Occipital lobe (tissue), 2 donors: Measurements from ENCODE around the gene TM4SF1. TPM values are rescaled to one million over a fixed set of nuclear protein-coding genes. Genes with fewer than 3 reads are reported as not detected.
"Not testable (repeated sequence)": the region's sequence is repeated elsewhere in the genome, so short reads cannot be mapped to it uniquely, and the experiment has no call there.

Source experiments
- DNase-seq: peaks from one replicate; lab custom pipeline; 2025; lab: John Stamatoyannopoulos, UW
- total RNA-seq: library from RNA; depleted of rRNA; stranded (reverse); fragments of >200 nt; gene quantifications from one replicate; pipeline ENCODE4 v1.2.3, GENCODE V29; 2014

TM4SF1 gene
- total RNA-seq, 1 donor from 2014 or later = 18.2 TPM

GRCh38 chr3:149343951-149344350 is 33.5 kb downstream of the TM4SF1 start:
- DNase-seq = no peak

GRCh38 chr3:149342413-149343380 is 34.8 kb downstream of the TM4SF1 start:
- no peak for DNase-seq

GRCh38 chr3:149340310-149340933 is 37.0 kb downstream of the TM4SF1 start:
- DNase-seq = no peak

GRCh38 chr3:149339931-149340309 is 37.5 kb downstream of the TM4SF1 start:
- no peak for DNase-seq

GRCh38 chr3:149337486-149337885 is 40.0 kb downstream of the TM4SF1 start:
- DNase-seq = not testable (repeated sequence)

- DNase-seq = no peak
These were observed 40.5 kb downstream of the TM4SF1 start for GRCh38 chr3:149336925-149337324.

- DNase-seq = no peak
These were observed 44.1 kb downstream of the TM4SF1 start, which contains the start of gene TM4SF18 for GRCh38 chr3:149333176-149333859. TSS of gene TM4SF18 (minus strand) at chr3:149333636. CDS start at chr3:149333382, 254 bp downstream.

- no peak for DNase-seq
These were observed 44.7 kb downstream of the TM4SF1 start for GRCh38 chr3:149332771-149333170.

GRCh38 chr3:149332227-149332765 is 45.2 kb downstream of the TM4SF1 start:
- DNase-seq = no peak

- no peak for DNase-seq
These were observed 46.1 kb downstream of the TM4SF1 start for GRCh38 chr3:149331396-149331795.

- no peak for DNase-seq
These were observed 46.7 kb downstream of the TM4SF1 start for GRCh38 chr3:149330609-149331331.

- DNase-seq = no peak
These were observed 50.3 kb downstream of the TM4SF1 start for GRCh38 chr3:149327156-149327555.

- no peak for DNase-seq
These were observed 51.9 kb downstream of the TM4SF1 start for GRCh38 chr3:149325581-149325980.

- no peak for DNase-seq
These were observed 53.1 kb downstream of the TM4SF1 start for GRCh38 chr3:149324332-149324731.

GRCh38 chr3:149321640-149322039 is 55.8 kb downstream of the TM4SF1 start:
- no peak for DNase-seq

GRCh38 chr3:149321136-149321535 is 56.3 kb downstream of the TM4SF1 start:
- DNase-seq = no peak

- DNase-seq = no peak
These were observed 57.7 kb downstream of the TM4SF1 start for GRCh38 chr3:149319750-149320149.
